Panc1 (cell line): ENCODE results near the gene GAL3ST2. TPM values are rescaled to one million over a fixed set of nuclear protein-coding genes. Genes with fewer than 3 reads are reported as not detected.

Experiments
- ATAC-seq: fragments of 200-7000 bp; cut with Tn5 transposase; 2 replicates; pipeline ENCODE4 v1.9.1; 2020; ENCODE audit warnings: mild to moderate bottlenecking, moderate library complexity
- BruUV-seq: library from RNA; stranded (reverse); fragments of 400-500 nt; replicated peaks from 2 replicates; lab custom pipeline; 2021; lab: Mats Ljungman, UMichigan
- CTCF ChIA-PET: fragments of 300-600 bp; sonication (Branson Sonifier 250); formaldehyde crosslinking; loops from one replicate; lab custom pipeline; 2022; ENCODE audit warnings: antibody characterized with exemption; lab: Charles Lee
- POLR2A ChIA-PET: fragments of 300-600 bp; sonication (Branson Sonifier 250); formaldehyde crosslinking; loops from one replicate; lab custom pipeline; 2022; ENCODE audit warnings: antibody characterized with exemption; lab: Charles Lee
- DNase-seq: peaks from one replicate; pipeline ENCODE4 v3.0.0-alpha.2; 2010; ENCODE audit warnings: low read depth, low spot score
- H3K27ac ChIP-seq: 2 replicates; pipeline ENCODE4 v1.5.1; 2011; ENCODE audit warnings: mild to moderate bottlenecking, low read length, inconsistent platforms
- H3K27me3 ChIP-seq: fragments of 200-500 bp; sonication (Bioruptor generic); 2 replicates; pipeline ENCODE4 v1.6.0; 2014; ENCODE audit warnings: low read length, inconsistent platforms; ENCODE audit not compliant: control insufficient read depth, insufficient read depth
- H3K36me3 ChIP-seq: fragments of 200-500 bp; sonication (Bioruptor generic); 2 replicates; pipeline ENCODE4 v1.5.1; 2014; ENCODE audit warnings: inconsistent platforms, mild to moderate bottlenecking, low read length, moderate library complexity; ENCODE audit not compliant: control insufficient read depth, insufficient read depth
- H3K4me1 ChIP-seq: 2 replicates; pipeline ENCODE4 v1.5.1; 2011; ENCODE audit warnings: inconsistent platforms, mild to moderate bottlenecking, low read length, moderate library complexity; ENCODE audit not compliant: control insufficient read depth, insufficient read depth
- H3K4me3 ChIP-seq, 2 experiments: 2 replicates each; pipeline ENCODE4 v1.5.1; 2011 to 2012; ENCODE audit warnings: low read depth in 2 of 2, low read length in 2 of 2, mild to moderate bottlenecking in 2 of 2, inconsistent platforms in 1 of 2, moderate library complexity in 1 of 2
- H3K9me3 ChIP-seq: fragments of 200-500 bp; sonication (Bioruptor generic); 2 replicates; pipeline ENCODE4 v1.5.1; 2014; ENCODE audit warnings: low read depth, mild to moderate bottlenecking, inconsistent platforms, low read length, moderate library complexity; ENCODE audit not compliant: control insufficient read depth, insufficient read depth
- POLR2AphosphoS5 ChIP-seq: IDR thresholded peaks from 2 replicates; pipeline ENCODE4 v1.6.1; 2012; ENCODE audit warnings: mild to moderate bottlenecking, low read depth, low read length, moderate library complexity
- SIN3A ChIP-seq: IDR thresholded peaks from 2 replicates; pipeline ENCODE4 v1.6.1; 2012; ENCODE audit warnings: low read depth, mild to moderate bottlenecking, low read length, moderate library complexity, borderline replicate concordance; ENCODE audit not compliant: insufficient read depth
- TCF7L2 ChIP-seq: IDR thresholded peaks from 2 replicates; pipeline ENCODE4 v1.6.1; 2011; ENCODE audit warnings: mild to moderate bottlenecking, low read depth, low read length, inconsistent platforms
- in situ Hi-C: cut with HindIII; loops from 2 replicates; pipeline ENCODE4 v1.10.0; 2016; ENCODE audit warnings: low sequenced_read_pairs, low pct_unique_long_range_greater_than_20kb
- intact Hi-C: fragments of 100-400 bp; cut with micrococcal nuclease; formaldehyde crosslinking; loops from one replicate; pipeline ENCODE4 v1.10.0; 2022; ENCODE audit not compliant: unreplicated experiment
- total RNA-seq: library from RNA; stranded (reverse); gene quantifications from one replicate; pipeline ENCODE4 v1.2.1, GENCODE V29; 2021; ENCODE audit not compliant: unreplicated experiment
- TF ChIP-seq, protein P1 (sequence below), 2 experiments: IDR thresholded peaks; 2 replicates each; pipeline ENCODE4 v1.6.1; 2011 to 2012; ENCODE audit warnings: low read depth in 2 of 2, control low read depth in 1 of 2, low read length in 1 of 2, mild to moderate bottlenecking in 1 of 2, moderate library complexity in 1 of 2; ENCODE audit not compliant: insufficient read depth in 1 of 2
- TF ChIP-seq, protein P2 (sequence below): fragments of 450-650 bp; IDR thresholded peaks from 2 replicates; pipeline ENCODE4 v1.5.1; 2017; ENCODE audit warnings: mild to moderate bottlenecking

GAL3ST2 gene
- total RNA-seq, 1 experiment from 2014 or later, result 1.6 TPM

DNA sequence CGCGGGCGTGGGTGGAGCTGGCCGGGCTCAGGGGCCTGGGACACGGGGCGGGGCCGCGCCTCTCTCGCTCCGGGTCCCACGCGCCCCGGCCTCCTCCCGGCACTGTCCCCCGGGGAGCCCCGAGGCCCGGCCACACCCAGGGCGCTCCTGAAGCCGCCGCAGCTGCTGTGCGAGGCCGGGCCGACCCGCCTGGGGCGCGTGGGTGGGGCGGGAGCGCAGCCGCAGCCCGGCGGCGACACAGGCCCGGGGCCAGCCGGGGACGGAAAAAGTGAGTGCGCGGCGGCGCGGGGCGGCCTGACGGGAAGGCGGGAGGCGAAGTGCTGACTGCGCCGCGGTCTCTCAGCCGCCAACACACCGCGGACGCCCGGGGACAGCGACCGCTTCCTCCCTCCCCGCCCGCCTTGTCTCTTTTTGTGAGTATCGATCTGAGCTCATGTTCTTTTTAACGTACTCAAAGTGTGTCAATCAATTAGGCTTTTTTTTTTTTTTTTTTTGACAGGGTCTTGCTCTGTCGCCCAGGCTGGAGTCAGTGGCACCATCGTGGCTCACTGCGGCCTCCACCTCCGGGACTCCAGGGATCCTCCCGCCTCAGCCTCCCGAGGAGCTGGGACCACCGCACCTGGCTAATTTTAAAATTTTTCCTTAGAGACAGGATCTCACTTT lies 67.6 kb downstream of the GAL3ST2 start:
- POLR2A ChIA-PET, result interaction anchor here (0.8 kb wide), 1 partner anchor 39 kb away, joined by 5 read pairs; no protein-coding TSS in a partner anchor

DNA sequence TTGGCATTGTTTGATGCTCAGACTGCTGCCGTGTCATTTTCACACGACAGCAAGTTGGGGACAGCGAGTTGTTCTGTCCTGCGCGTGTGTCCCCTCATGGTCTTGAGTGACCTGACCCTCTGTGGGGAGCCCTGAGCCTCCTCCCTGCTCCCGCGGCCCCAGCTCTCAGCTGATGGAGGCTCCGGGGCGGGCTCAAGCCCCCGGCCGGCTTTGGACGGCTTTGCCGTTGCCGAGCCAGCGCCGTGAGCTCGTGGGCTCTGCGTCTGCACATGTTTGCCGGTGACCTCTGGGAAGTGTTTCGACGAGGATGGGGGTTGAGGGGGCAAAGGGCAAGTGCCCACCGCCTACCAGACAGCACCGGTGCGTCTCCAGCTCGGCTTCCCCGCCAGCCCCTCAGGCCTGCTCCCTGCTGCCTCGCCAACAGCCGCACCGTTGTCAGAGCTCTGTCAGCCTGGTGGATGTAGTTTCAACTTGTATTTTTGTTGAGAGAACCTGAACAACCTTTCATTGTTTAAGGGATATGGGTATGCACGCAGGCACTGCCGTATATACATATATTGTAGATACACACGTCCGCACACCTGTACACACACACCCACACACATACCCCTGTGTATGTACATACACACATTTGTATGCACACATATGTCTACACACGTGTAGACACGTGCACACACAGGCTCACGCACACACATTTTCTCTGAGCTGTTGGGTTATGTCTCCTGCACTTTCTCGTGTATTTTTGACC lies 68.4 kb downstream of the GAL3ST2 start:
- intact Hi-C loops (no loop called here), in situ Hi-C loops (no loop called here)
- ChIA-PET POLR2A (interaction anchor here (0.5 kb wide), 1 partner anchor 288 kb away, joined by 13 read pairs; no protein-coding TSS in a partner anchor), CTCF (no interaction called here)
- Histone ChIP-seq H3K27me3 (no peaks in the 10 kb centered on the region), H3K4me1 (peaks cover 5% of the 10 kb centered on the region; the same call in 1 of the 2 replicates), H3K4me3 (peak overlapping the region in 1 of 2 experiments; percentile 57; a peak in 3 of 4 replicates), H3K36me3 (no peaks in the 10 kb centered on the region), H3K27ac (no peak overlapping the region), H3K9me3 (no peaks in the 10 kb centered on the region)
- TF ChIP-seq, protein P1, sequence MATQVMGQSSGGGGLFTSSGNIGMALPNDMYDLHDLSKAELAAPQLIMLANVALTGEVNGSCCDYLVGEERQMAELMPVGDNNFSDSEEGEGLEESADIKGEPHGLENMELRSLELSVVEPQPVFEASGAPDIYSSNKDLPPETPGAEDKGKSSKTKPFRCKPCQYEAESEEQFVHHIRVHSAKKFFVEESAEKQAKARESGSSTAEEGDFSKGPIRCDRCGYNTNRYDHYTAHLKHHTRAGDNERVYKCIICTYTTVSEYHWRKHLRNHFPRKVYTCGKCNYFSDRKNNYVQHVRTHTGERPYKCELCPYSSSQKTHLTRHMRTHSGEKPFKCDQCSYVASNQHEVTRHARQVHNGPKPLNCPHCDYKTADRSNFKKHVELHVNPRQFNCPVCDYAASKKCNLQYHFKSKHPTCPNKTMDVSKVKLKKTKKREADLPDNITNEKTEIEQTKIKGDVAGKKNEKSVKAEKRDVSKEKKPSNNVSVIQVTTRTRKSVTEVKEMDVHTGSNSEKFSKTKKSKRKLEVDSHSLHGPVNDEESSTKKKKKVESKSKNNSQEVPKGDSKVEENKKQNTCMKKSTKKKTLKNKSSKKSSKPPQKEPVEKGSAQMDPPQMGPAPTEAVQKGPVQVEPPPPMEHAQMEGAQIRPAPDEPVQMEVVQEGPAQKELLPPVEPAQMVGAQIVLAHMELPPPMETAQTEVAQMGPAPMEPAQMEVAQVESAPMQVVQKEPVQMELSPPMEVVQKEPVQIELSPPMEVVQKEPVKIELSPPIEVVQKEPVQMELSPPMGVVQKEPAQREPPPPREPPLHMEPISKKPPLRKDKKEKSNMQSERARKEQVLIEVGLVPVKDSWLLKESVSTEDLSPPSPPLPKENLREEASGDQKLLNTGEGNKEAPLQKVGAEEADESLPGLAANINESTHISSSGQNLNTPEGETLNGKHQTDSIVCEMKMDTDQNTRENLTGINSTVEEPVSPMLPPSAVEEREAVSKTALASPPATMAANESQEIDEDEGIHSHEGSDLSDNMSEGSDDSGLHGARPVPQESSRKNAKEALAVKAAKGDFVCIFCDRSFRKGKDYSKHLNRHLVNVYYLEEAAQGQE (IDR thresholded peaks at IDR 0.05; ENCODE audit: insufficient read depth in 1 of 2, low read depth in 2 of 2, low read length in 1 of 2), result no peak
- TF ChIP-seq TCF7L2 (no peak), SIN3A (no peak), POLR2AphosphoS5 (no peak)
- TF ChIP-seq, protein P2, sequence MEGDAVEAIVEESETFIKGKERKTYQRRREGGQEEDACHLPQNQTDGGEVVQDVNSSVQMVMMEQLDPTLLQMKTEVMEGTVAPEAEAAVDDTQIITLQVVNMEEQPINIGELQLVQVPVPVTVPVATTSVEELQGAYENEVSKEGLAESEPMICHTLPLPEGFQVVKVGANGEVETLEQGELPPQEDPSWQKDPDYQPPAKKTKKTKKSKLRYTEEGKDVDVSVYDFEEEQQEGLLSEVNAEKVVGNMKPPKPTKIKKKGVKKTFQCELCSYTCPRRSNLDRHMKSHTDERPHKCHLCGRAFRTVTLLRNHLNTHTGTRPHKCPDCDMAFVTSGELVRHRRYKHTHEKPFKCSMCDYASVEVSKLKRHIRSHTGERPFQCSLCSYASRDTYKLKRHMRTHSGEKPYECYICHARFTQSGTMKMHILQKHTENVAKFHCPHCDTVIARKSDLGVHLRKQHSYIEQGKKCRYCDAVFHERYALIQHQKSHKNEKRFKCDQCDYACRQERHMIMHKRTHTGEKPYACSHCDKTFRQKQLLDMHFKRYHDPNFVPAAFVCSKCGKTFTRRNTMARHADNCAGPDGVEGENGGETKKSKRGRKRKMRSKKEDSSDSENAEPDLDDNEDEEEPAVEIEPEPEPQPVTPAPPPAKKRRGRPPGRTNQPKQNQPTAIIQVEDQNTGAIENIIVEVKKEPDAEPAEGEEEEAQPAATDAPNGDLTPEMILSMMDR, result no peak
- no peak for DNase-seq
- no peak for ATAC-seq
- no TSS peak for BruUV-seq

More for the DNA sequence above, 67.6 kb downstream of the GAL3ST2 start:
- BruUV-seq, result no TSS peak
- H3K27ac ChIP-seq, result 0 out of 2 replicates have a peak overlapping the region, but pooled peaks have one; percentile 48
- no peaks in the 10 kb centered on the region for H3K27me3 ChIP-seq
- no peaks in the 10 kb centered on the region for H3K9me3 ChIP-seq
- CTCF ChIA-PET, result no interaction called here
- H3K4me3 ChIP-seq, result peak overlapping the region; percentile 41 to 57
- ATAC-seq (peak; percentile 88), DNase-seq (no peak)
- H3K36me3 ChIP-seq, result no peaks in the 10 kb centered on the region
- in situ Hi-C loops (no loop called here), intact Hi-C loops (no loop called here)
- TF ChIP-seq, protein P2, result no peak
- TF ChIP-seq TCF7L2 (no peak), SIN3A (no peak), POLR2AphosphoS5 (no peak)
- TF ChIP-seq, protein P1 (IDR thresholded peaks at IDR 0.05; ENCODE audit: insufficient read depth in 1 of 2, low read depth in 2 of 2, low read length in 1 of 2), result no peak
- H3K4me1 ChIP-seq, result peaks cover 5% of the 10 kb centered on the region; the same call in 1 of the 2 replicates
